Lung (tissue), 12 donors: Measurements from ENCODE around the gene TNFRSF8. TPM values are rescaled to one million over a fixed set of nuclear protein-coding genes. Genes with fewer than 3 reads are reported as not detected.

ENCODE experiments used
- ATAC-seq: fragments of 200-7000 bp; cut with Tn5 transposase; one replicate; pipeline ENCODE4 v1.9.1; 2020; ENCODE audit warnings: moderate number of reproducible peaks; ENCODE audit not compliant: insufficient read depth, low FRiP score
- DNase-seq, 3 donors: peaks; one replicate each; pipeline ENCODE4 v3.0.0-alpha.2; 2013 to 2017
- H3K27ac ChIP-seq, 2 donors: one replicate each; pipeline ENCODE4 v1.5.1; 2013; ENCODE audit warnings: mild to moderate bottlenecking in 2 of 2, moderate library complexity in 2 of 2, control low read depth in 1 of 2, inconsistent platforms in 1 of 2, low read depth in 1 of 2, low read length in 1 of 2
- H3K27me3 ChIP-seq, 3 donors: one replicate each; pipeline ENCODE4 v1.5.1; 2013; ENCODE audit warnings: low read length in 2 of 3; ENCODE audit not compliant: control insufficient read depth in 3 of 3, insufficient read depth in 3 of 3
- H3K36me3 ChIP-seq, 4 donors: one replicate each; pipeline ENCODE4 v1.5.1; 2013; ENCODE audit warnings: low read length in 4 of 4, mild to moderate bottlenecking in 1 of 4, moderate library complexity in 1 of 4; ENCODE audit not compliant: control insufficient read depth in 4 of 4, insufficient read depth in 4 of 4
- H3K4me1 ChIP-seq, 5 donors: one replicate each; pipeline ENCODE4 v1.5.1; 2013; ENCODE audit warnings: low read length in 5 of 5, mild to moderate bottlenecking in 2 of 5, moderate library complexity in 1 of 5; ENCODE audit not compliant: control insufficient read depth in 5 of 5, insufficient read depth in 5 of 5
- H3K4me3 ChIP-seq: one replicate; pipeline ENCODE4 v1.5.1; 2013; ENCODE audit warnings: mild to moderate bottlenecking, control low read depth, moderate library complexity
- H3K9ac ChIP-seq, 2 donors: one replicate each; pipeline ENCODE4 v1.5.1; 2013; ENCODE audit warnings: low read length in 2 of 2, control low read depth in 1 of 2; ENCODE audit not compliant: insufficient read depth in 1 of 2
- H3K9me3 ChIP-seq, 4 donors: one replicate each; pipeline ENCODE4 v1.5.1; 2013; ENCODE audit warnings: low read length in 3 of 4, mild to moderate bottlenecking in 1 of 4, moderate library complexity in 1 of 4; ENCODE audit not compliant: control insufficient read depth in 4 of 4, insufficient read depth in 3 of 4
- CTCF ChIP-seq: IDR thresholded peaks from 2 replicates; pipeline ENCODE4 v1.5.1; 2012; ENCODE audit warnings: mild to moderate bottlenecking; ENCODE audit errors: control extremely low read depth, extremely low read depth
- WGBS, 2 donors: extraction: QIAGEN DNeasy Blood & Tissue Kit; methylation state at CpG; one replicate each; pipeline ENCODE4 v1.1.7; 2013; 5-methylcytosine and 5-hydroxymethylcytosine counted together
- polyA plus RNA-seq, 2 donors: library from polyadenylated mRNA; stranded (reverse); fragments of 200-250 nt; gene quantifications; one replicate each; pipeline ENCODE4 v1.2.1, GENCODE V29; 2013
- total RNA-seq, 2 donors: library from RNA; depleted of rRNA in 1 of 2; stranded (reverse); fragments of >200 nt in 1 of 2; gene quantifications; one replicate each; pipeline ENCODE4 v1.2.1, GENCODE V29; 2014 to 2021
- donor health status: control.
- donor health status: control.
- donor health status: Bipolar disorder and iron deficiency.
- donor health status: healthy.
- donor health status: DM: yes; HTN: yes; CAD: no.

TNFRSF8 gene
- total and polyA plus RNA-seq, 4 donors: 1.6 to 5.3 (median 2.1) TPM

GRCh38 chr1:12088607-12089006, 25.5 kb downstream of the TNFRSF8 start:
- TF ChIP-seq CTCF: no peak
- no peak overlapping the region for H3K27ac ChIP-seq
- no peak for ATAC-seq
- H3K9ac ChIP-seq: no peak overlapping the region
- H3K4me1 ChIP-seq: no peaks in the 10 kb centered on the region
- H3K4me3 ChIP-seq: no peak overlapping the region
- DNase-seq: no peak
- no peaks in the 10 kb centered on the region for H3K9me3 ChIP-seq
- WGBS, 2 donors: 40 to 50% methylated on average over 5 to 6 of the region's 6 CpGs
- H3K36me3 ChIP-seq: no peaks in the 10 kb centered on the region
- no peaks in the 10 kb centered on the region for H3K27me3 ChIP-seq

DNA sequence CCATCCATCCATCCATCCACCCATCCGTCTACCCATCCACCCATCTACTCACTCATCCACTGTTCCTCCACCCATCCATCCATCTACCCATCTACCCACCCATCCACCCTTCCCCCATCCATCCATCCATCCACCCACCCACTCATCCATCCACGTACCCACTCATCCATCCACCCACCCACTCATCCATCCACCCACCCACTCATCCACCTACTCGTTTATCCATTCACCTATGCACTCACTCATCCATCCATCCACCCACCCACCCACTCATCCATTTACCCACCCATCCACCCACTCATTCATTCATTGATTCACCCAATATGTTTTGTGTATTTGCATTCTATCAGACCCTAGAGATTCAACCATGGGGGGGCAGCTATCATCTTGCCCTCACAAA, 27.2 kb downstream of the TNFRSF8 start:
- Histone ChIP-seq H3K27me3 (no peaks in the 10 kb centered on the region), H3K4me3 (no peak overlapping the region), H3K9me3 (peaks cover 0 to 2% (median 0%) of the 10 kb centered on the region in 4 donors), H3K4me1 (no peaks in the 10 kb centered on the region), H3K9ac (no peak overlapping the region), H3K27ac (no peak overlapping the region), H3K36me3 (no peaks in the 10 kb centered on the region)
- 92 to 98% methylated on average over 3 of the region's 3 CpGs for WGBS, 2 donors
- ATAC-seq (no peak), DNase-seq (no peak)
- TF ChIP-seq CTCF: no peak

- H3K36me3 ChIP-seq: no peaks in the 10 kb centered on the region
- no peak overlapping the region for H3K9ac ChIP-seq
- no peak overlapping the region for H3K4me3 ChIP-seq
- DNase-seq (no peak), ATAC-seq (no peak)
- no peaks in the 10 kb centered on the region for H3K27me3 ChIP-seq
- no peaks in the 10 kb centered on the region for H3K4me1 ChIP-seq
- TF ChIP-seq CTCF: no peak
- WGBS, 2 donors: 84 to 92% methylated on average over 1 of the region's 1 CpG
- H3K27ac ChIP-seq: no peak overlapping the region
- peaks cover 0 to 5% (median 0%) of the 10 kb centered on the region in 4 donors for H3K9me3 ChIP-seq
Observed at GRCh38 chr1:12091191-12091590, 28.1 kb downstream of the TNFRSF8 start.

GRCh38 chr1:12094180-12094579, 31.1 kb downstream of the TNFRSF8 start:
- WGBS, 2 donors: 87 to 93% methylated on average over 3 of the region's 3 CpGs
- no peak for DNase-seq

More at GRCh38 chr1:12094180-12094579, 31.1 kb downstream of the TNFRSF8 start:
- no peak for TF ChIP-seq CTCF
- ATAC-seq: no peak
- Histone ChIP-seq H3K9me3 (peaks cover 0 to 8% (median 1%) of the 10 kb centered on the region in 4 donors), H3K9ac (no peak overlapping the region), H3K27me3 (no peaks in the 10 kb centered on the region), H3K36me3 (no peaks in the 10 kb centered on the region), H3K4me3 (no peak overlapping the region), H3K4me1 (no peaks in the 10 kb centered on the region), H3K27ac (no peak overlapping the region)
